Sigmoid colon (tissue), 4 donors: Measurements from ENCODE around the gene NF2.

Experiments
- CTCF ChIP-seq, 4 experiments: fragments of 450-650 bp in 3 of 4; fragments of 200-600 bp in 1 of 4; IDR thresholded peaks; one replicate each; pipeline ENCODE4 v1.5.1; 2016 to 2019; ENCODE audit warnings: antibody characterized with exemption in 4 of 4, mild to moderate bottlenecking in 3 of 4, moderate library complexity in 2 of 4
- EP300 ChIP-seq, 4 donors: sonication (generic); formaldehyde crosslinking; IDR thresholded peaks; one replicate each; pipeline ENCODE4 v1.6.1; 2017; ENCODE audit warnings: antibody characterized with exemption in 4 of 4
- POLR2A ChIP-seq, 2 donors: fragments of 450-650 bp; IDR thresholded peaks; one replicate each; pipeline ENCODE4 v1.6.1; 2016; ENCODE audit warnings: antibody characterized with exemption in 2 of 2, mild to moderate bottlenecking in 2 of 2, moderate library complexity in 2 of 2
- POLR2AphosphoS5 ChIP-seq, 4 donors: sonication (generic); formaldehyde crosslinking; IDR thresholded peaks; one replicate each; pipeline ENCODE4 v1.6.1; 2017; ENCODE audit warnings: antibody characterized with exemption in 4 of 4

DNA sequence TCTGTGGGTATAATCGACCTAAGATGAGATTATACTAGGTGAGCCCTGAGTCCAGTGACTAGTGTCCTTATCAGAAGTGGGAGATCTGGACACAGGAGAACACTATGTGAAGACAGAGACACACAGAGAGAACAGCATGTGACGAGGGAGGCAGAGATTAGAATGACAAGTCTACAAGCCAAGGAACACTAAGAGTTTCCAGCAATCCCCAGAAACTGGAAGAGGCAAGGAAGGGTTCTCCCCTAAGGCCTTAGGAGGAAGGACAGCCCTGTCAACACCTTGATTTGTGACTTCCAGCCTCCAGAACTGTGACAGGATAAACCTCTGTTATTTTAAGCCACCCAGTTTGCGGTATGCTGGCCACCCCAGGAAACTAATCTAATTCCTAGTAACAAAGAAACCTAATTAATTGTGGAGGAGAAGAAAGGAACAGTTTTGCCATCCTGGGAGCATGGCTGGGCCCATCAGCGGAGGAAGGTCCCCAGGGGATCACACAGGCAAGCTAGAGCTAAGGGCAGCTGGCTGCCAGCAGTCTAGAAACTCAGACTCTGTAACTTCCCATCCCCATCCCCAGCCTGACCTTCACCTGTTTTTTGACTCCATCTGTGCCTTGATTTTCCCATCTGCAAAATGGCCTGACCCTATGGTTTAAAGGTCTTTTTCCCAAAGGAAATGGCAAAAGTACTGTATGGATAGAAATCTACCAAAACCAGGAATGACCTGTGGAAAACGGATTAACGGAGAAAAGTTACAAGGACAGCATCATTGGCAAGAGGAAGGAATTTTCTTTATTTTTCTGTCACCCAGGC, 39.6 kb upstream of the NF2 start:
- TF ChIP-seq POLR2AphosphoS5 (IDR thresholded peaks at IDR 0.05) (no peak), CTCF (IDR thresholded peaks at IDR 0.05) (no peak), POLR2A (IDR thresholded peaks at IDR 0.05) (no peak), EP300 (IDR thresholded peaks at IDR 0.05) (no peak)
